GM20431 (cell line): ENCODE measurements around the gene CFHR5.
"Not testable (repeated sequence)": the region's sequence is repeated elsewhere in the genome, so short reads cannot be mapped to it uniquely, and the experiment has no call there.

ENCODE experiments used
- in situ Hi-C: fragments of 300-500 bp; cut with MseI, MboI; formaldehyde crosslinking; loops from one replicate; pipeline ENCODE4 v1.15.0; 2020; ENCODE audit warnings: low sequenced_read_pairs; ENCODE audit not compliant: unreplicated experiment

Gene CFHR5

GRCh38 chr1:196977278-196977677 is at the start of gene CFHR5:
CFHR5 (plus strand) TSS chr1:196977556; CDS start chr1:196977665, 109 bp downstream.
- in situ Hi-C loops, result no loop called here

GRCh38 chr1:196932853-196933252 is 44.5 kb upstream of the CFHR5 start:
- in situ Hi-C loops, result not testable (repeated sequence)

GRCh38 chr1:196933531-196934189 is 43.7 kb upstream of the CFHR5 start:
- in situ Hi-C loops, result no loop called here

GRCh38 chr1:196941474-196941873 is 35.9 kb upstream of the CFHR5 start:
- in situ Hi-C loops, result not testable (repeated sequence)

GRCh38 chr1:196943568-196943967 is 33.8 kb upstream of the CFHR5 start, which contains the start of gene CFHR2:
CFHR2 (plus strand) TSS chr1:196943738; CDS start chr1:196943881, 143 bp downstream.
- in situ Hi-C loops, result not testable (repeated sequence)

GRCh38 chr1:196951711-196952394 is 25.5 kb upstream of the CFHR5 start:
- in situ Hi-C loops, result no loop called here

GRCh38 chr1:196954778-196955177 is 22.6 kb upstream of the CFHR5 start:
- in situ Hi-C loops, result no loop called here

GRCh38 chr1:196955926-196956325 is 21.4 kb upstream of the CFHR5 start:
- in situ Hi-C loops, result no loop called here

GRCh38 chr1:196960854-196961253 is 16.5 kb upstream of the CFHR5 start:
- in situ Hi-C loops, result no loop called here

GRCh38 chr1:196970182-196970581 is 7.2 kb upstream of the CFHR5 start:
- in situ Hi-C loops, result no loop called here

- in situ Hi-C loops, result no loop called here
Measured at GRCh38 chr1:196976278-196976677, 1.1 kb upstream of the CFHR5 start.

GRCh38 chr1:196980859-196981258 is 3.5 kb downstream of the CFHR5 start:
- in situ Hi-C loops, result no loop called here

- in situ Hi-C loops, result not testable (repeated sequence)
Measured at GRCh38 chr1:196982247-196982646, 4.9 kb downstream of the CFHR5 start.

- in situ Hi-C loops, result not testable (repeated sequence)
Measured at GRCh38 chr1:196991919-196992651, 14.7 kb downstream of the CFHR5 start.

GRCh38 chr1:196993916-196994315 is 16.6 kb downstream of the CFHR5 start:
- in situ Hi-C loops, result no loop called here

GRCh38 chr1:196997423-196997822 is 20.1 kb downstream of the CFHR5 start:
- in situ Hi-C loops, result no loop called here

- in situ Hi-C loops, result no loop called here
Measured at GRCh38 chr1:197001828-197002227, 24.5 kb downstream of the CFHR5 start.

- in situ Hi-C loops, result no loop called here
Measured at GRCh38 chr1:197003132-197003531, 25.8 kb downstream of the CFHR5 start.

- in situ Hi-C loops, result no loop called here
Measured at GRCh38 chr1:197008861-197009260, 31.5 kb downstream of the CFHR5 start.

GRCh38 chr1:197011614-197012013 is 34.3 kb downstream of the CFHR5 start:
- in situ Hi-C loops, result no loop called here

- in situ Hi-C loops, result no loop called here
Measured at GRCh38 chr1:197013234-197013633, 35.9 kb downstream of the CFHR5 start.
